Upper lobe of right lung (tissue), 1 donor: ENCODE measurements around the gene CDC42SE1. TPM values are rescaled to one million over a fixed set of nuclear protein-coding genes. Genes with fewer than 3 reads are reported as not detected.

Source experiments
- ATAC-seq: fragments of 200-7000 bp; cut with Tn5 transposase; one replicate; pipeline ENCODE4 v1.9.1; 2020; ENCODE audit warnings: mild to moderate bottlenecking, moderate library complexity
- DNase-seq: peaks from one replicate; pipeline ENCODE4 v3.0.0-alpha.2; 2020
- H3K27ac ChIP-seq: fragments of 200-600 bp; one replicate; pipeline ENCODE4 v1.8.0; 2022
- H3K27me3 ChIP-seq: fragments of 200-600 bp; one replicate; pipeline ENCODE4 v1.8.0; 2022; ENCODE audit warnings: mild to moderate bottlenecking
- H3K36me3 ChIP-seq: fragments of 200-600 bp; one replicate; pipeline ENCODE4 v1.8.0; 2022
- H3K4me1 ChIP-seq: fragments of 200-600 bp; one replicate; pipeline ENCODE4 v1.8.0; 2022
- H3K4me3 ChIP-seq: fragments of 200-600 bp; one replicate; pipeline ENCODE4 v1.8.0; 2022; ENCODE audit warnings: mild to moderate bottlenecking
- H3K9me3 ChIP-seq: fragments of 200-600 bp; one replicate; pipeline ENCODE4 v1.8.0; 2022
- CTCF ChIP-seq: fragments of 200-600 bp; IDR thresholded peaks from one replicate; pipeline ENCODE4 v1.8.0; 2022; ENCODE audit warnings: antibody characterized with exemption
- intact Hi-C: fragments of 100-400 bp; cut with DNase I; formaldehyde crosslinking; loops from one replicate; pipeline ENCODE4 v1.11.0; 2022
- total RNA-seq: library from RNA; stranded (reverse); fragmentation: NEBNext Ultra II Directional; extraction: Animal tissue kit (Norgen Biotek cat#: 25700); gene quantifications from one replicate; pipeline ENCODE4 v1.2.1, GENCODE V29; 2021
- donor health status: DM: no; HTN: yes; CAD: no; lungs with severe emphysema.

Gene CDC42SE1
- total RNA-seq, 1 donor from 2014 or later, result 105 TPM

- H3K4me1 ChIP-seq, result peaks cover 15% of the 10 kb centered on the region
- no peaks in the 10 kb centered on the region for H3K9me3 ChIP-seq
- no peak overlapping the region for H3K27ac ChIP-seq
- no peaks in the 10 kb centered on the region for H3K27me3 ChIP-seq
- H3K4me3 ChIP-seq, result no peak overlapping the region
- ATAC-seq (no peak), DNase-seq (no peak)
- intact Hi-C loops, result loop anchor here (10.0 kb wide), 1 partner anchor 50 kb away; no protein-coding TSS in a partner anchor
- no peaks in the 10 kb centered on the region for H3K36me3 ChIP-seq
- TF ChIP-seq CTCF, result no peak
Measured at GRCh38 chr1:151065089-151065645, 5.7 kb upstream of the CDC42SE1 start.

- Histone ChIP-seq H3K4me1 (peaks cover 13% of the 10 kb centered on the region), H3K27me3 (no peaks in the 10 kb centered on the region), H3K4me3 (no peak overlapping the region), H3K36me3 (no peaks in the 10 kb centered on the region), H3K9me3 (no peaks in the 10 kb centered on the region), H3K27ac (no peak overlapping the region)
- intact Hi-C loops, result loop anchor here (10.0 kb wide), 1 partner anchor 48 kb away; no protein-coding TSS in a partner anchor
- ATAC-seq (no peak), DNase-seq (no peak)
- TF ChIP-seq CTCF, result no peak
Measured at GRCh38 chr1:151062741-151063371, 3.4 kb upstream of the CDC42SE1 start.

GRCh38 chr1:151061704-151062103 is 2.3 kb upstream of the CDC42SE1 start:
- Histone ChIP-seq H3K27me3 (no peaks in the 10 kb centered on the region), H3K36me3 (no peaks in the 10 kb centered on the region), H3K27ac (no peak overlapping the region), H3K4me1 (peaks cover 23% of the 10 kb centered on the region), H3K4me3 (no peak overlapping the region), H3K9me3 (no peaks in the 10 kb centered on the region)
- DNase-seq (no peak), ATAC-seq (no peak)
- intact Hi-C loops, result loop anchor here (10.0 kb wide), 1 partner anchor 47 kb away; no protein-coding TSS in a partner anchor
- TF ChIP-seq CTCF, result no peak

- peaks cover under 1% of the 10 kb centered on the region for H3K36me3 ChIP-seq
- ATAC-seq (no peak), DNase-seq (no peak)
- no peaks in the 10 kb centered on the region for H3K9me3 ChIP-seq
- intact Hi-C loops, result loop anchor here (10.0 kb wide), 1 partner anchor 46 kb away; no protein-coding TSS in a partner anchor
- no peaks in the 10 kb centered on the region for H3K27me3 ChIP-seq
- H3K4me1 ChIP-seq, result peaks cover 32% of the 10 kb centered on the region
- peak overlapping the region; percentile 89 for H3K27ac ChIP-seq
- TF ChIP-seq CTCF, result no peak
- H3K4me3 ChIP-seq, result peak overlapping the region; percentile 86
Measured at GRCh38 chr1:151060657-151061421, 1.4 kb upstream of the CDC42SE1 start.

GRCh38 chr1:151060007-151060656 is 710 bp upstream of the CDC42SE1 start, which contains the start of gene MLLT11:
Gene MLLT11 (plus strand): TSS chr1:151060397. CDS start chr1:151067225, 6,828 bp downstream.
- peak within 1 kb of the TSS; percentile 89 for H3K27ac ChIP-seq
- no peaks in the 10 kb centered on the region for H3K9me3 ChIP-seq
- ATAC-seq, result no peak
- DNase-seq, result no peak
- peaks cover 7% of the 10 kb centered on the region for H3K36me3 ChIP-seq
- H3K27me3 ChIP-seq, result no peaks in the 10 kb centered on the region
- intact Hi-C loops, result loop anchor here (10.0 kb wide), 1 partner anchor 45 kb away; no protein-coding TSS in a partner anchor
- peak within 1 kb of the TSS; percentile 86 for H3K4me3 ChIP-seq
- H3K4me1 ChIP-seq, result peaks cover 37% of the 10 kb centered on the region
- TF ChIP-seq CTCF, result no peak
